ENCODE results near the gene GRM6.

GRM6 gene

GRCh38 chr5:178931846-178932760 lies 63.0 kb downstream of the GRM6 start:
- Histone ChIP-seq H3K27ac (ENCODE audit: poor library complexity, severe bottlenecking) (no peak overlapping the region), H3K36me3 (ENCODE audit: low read depth) (no peaks in the 10 kb centered on the region), H3K27me3 (ENCODE audit: insufficient read depth, poor library complexity, severe bottlenecking) (no peaks in the 10 kb centered on the region), H3K4me1 (ENCODE audit: insufficient read depth, poor library complexity, severe bottlenecking) (no peaks in the 10 kb centered on the region), H3K9me3 (ENCODE audit: severe bottlenecking) (peaks cover 29% of the 10 kb centered on the region), H3K4me3 (ENCODE audit: severe bottlenecking) (no peak overlapping the region)
- TF ChIP-seq CTCF (IDR thresholded peaks at IDR 0.05; ENCODE audit: poor library complexity, severe bottlenecking): no peak
- ATAC-seq (ENCODE audit: low read depth): no peak
- no peak for DNase-seq (ENCODE audit: low spot score)
